Activated T-helper 9 cell treated with anti-CD3 and anti-CD28 coated beads, Interleukin-2, amount 50 U/mL, for 16 hours (primary cell): Measurements from ENCODE around the gene WWTR1.

Source experiments
- DNase-seq: peaks from one replicate; pipeline ENCODE4 v3.0.0-alpha.2; 2020; ENCODE audit warnings: low read depth

The WWTR1 gene

DNA sequence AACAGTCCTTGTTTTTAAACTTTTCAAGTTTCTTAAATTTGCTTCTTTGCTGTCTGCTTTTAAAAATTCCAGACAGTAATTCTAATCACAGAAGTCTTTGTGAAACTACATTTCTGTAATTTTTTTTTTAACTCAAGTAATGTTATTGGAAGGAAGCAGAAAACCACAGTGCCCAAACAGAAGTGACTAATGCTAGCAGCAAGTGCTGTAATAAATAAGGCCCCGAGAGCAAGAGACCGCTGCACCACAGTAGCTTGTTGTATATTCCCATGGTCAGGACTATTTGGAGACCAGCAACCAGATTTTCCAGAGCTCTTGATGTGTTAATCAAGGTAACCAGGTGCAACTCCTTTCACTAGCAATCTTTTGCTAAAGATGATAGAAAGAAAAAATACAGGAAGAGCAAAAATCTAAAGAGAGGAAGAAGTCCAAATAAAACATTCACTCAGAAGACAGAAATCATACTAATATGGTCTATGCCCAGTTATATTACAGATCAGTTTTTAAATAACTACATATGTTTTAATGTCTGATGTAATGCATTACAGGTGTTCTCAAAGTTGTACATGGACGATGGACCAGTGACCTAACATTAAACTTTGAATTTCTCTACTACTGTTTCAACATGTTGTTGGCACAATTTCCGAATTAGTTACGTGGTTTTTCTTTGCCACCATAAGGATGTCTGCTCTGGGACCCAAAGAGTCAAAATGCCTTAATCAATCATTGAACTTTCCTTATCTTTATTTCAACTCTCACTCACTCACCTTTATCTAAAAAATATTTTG, 36.4 kb downstream of the WWTR1 start:
- no peak for DNase-seq

DNA sequence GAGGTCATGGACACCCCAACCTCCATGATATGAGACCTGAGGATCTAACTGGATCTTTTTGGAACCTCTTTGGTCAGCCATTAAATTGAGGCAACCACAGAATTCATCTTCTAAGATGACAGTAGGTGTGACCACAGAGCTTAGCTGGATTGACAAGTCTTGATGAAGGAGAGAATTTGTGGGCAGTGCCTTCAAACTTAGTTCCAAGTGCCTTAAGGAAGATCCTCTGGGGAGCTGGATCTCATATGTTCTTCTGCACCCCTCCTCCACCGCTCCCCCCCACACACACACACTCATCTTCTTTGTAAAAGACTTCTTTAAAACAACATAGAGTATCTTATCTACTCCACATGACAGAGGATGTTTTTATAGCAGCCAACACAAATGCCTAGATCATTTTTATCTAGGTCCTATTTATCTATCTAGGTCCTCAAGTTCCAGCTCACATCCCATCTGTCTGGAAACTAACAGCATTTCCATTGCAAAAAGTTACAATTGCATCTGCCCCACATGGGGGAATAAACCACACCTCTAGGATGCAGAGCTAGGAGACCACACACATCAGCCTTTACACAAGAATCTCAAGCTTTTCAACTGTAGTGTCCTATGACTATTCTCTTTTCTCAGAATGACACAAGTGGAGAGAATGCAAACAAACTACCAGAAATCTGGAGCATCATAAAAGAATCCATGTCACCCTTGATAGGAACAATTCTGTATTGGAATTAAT, 37.4 kb downstream of the WWTR1 start:
- no peak for DNase-seq

DNA sequence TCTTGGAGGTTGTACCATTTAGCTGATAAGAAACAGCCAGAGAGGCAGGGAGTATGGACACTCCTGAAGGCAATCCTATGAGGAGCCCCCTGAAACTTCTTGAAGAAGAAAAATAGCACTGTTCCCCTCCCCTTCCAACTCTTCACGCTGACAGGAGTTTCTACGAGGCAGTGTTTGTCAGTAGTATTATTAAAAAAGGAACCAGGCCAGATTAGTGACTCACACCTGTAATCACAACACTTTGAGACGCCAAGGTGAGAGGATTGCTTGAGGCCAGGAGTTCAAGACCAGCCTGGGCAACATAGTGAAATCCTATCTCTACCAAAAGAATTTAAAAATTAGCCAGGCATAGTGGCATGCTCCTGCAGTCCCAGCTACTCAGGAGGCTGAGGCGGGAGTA, 38.7 kb downstream of the WWTR1 start:
- DNase-seq, result no peak

DNA sequence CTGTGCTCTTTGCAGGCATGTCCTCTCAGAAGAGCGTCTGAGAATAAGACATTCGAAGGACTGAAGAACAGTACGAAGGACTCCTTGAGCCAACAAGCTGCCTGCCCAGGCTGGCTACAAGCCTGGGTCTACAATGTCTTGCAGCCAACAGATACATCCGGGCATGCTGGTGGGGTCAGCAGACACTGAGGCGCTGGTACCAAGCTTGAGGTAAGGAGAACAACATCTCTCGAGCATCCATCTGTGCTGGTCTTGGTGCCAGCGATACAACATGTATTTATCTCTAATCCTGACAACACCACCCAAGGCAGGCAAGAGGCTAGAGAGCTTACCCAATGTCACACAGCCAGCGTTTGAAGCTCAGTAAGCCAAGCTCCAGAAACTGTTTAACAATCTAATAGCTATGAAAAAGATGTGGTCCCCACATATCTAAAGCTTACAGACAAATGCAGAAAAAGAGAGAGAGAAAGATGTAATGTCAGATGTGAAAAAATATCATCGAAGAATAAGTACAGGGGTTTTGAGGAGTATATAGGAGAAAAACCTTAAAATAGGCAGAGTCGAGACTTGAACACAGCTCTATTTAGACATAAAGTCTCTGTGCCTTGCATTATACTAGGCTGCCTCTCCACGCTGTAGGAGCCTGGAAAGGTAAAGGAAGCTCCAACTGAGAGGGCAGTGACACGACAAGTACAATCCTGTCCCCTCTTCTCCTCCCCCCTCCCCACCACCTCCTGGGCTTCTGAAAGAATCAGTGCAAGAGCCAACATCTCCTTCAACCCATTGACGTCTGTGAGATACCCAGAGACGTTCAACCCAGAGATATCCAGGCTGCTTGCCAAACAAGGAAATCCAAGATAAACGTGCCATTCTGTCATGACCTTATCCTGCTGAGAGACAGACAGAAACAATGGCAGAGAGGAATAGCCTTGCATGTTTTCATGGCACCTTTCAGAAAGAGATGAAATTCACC, 39.4 kb downstream of the WWTR1 start:
- no peak for DNase-seq

DNA sequence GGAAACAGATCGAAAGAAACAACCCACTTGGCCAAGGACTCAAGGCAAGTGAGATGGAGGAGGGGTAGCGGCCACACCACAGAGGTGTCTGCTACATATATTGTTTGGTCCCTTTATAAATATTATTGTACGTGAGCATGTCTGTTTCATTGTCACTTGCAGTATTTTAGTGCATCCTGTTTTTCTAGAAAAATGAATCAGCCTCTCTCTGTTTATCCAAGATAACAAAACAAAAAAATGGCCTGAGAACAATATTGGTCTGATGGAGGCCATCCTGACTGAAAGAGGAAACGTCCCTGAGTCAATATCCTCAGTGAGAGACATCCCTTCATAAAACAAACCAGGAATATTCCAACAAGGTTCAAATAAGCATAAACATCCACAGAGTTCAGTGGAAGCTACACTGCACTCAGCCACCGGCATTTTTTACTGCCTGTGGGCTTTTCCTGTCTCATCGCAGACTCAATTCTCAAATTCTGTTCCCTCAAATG, 42.0 kb downstream of the WWTR1 start:
- no peak for DNase-seq

- no peak for DNase-seq
Measured at GRCh38 chr3:149613988-149614387, 43.8 kb downstream of the WWTR1 start.

DNA sequence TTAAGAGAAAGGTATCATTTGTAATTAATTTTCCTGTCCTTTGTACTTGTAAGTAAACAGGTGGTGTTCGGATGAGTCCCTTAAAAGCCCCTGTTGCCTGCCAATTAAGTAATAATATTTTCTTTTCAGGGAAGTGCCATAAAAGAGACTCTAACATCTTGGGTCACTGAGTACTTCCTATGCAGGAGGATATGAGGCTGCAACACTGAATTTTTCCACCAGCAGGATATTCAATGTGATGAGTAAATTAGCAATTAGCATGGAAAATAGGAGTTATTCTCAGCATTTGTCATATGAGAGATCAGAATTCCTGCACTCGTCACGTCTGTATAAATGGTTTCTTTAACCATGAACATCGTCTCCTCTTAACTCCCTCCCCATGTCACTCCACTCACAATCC, 45.4 kb downstream of the WWTR1 start:
- DNase-seq, result no peak

DNA sequence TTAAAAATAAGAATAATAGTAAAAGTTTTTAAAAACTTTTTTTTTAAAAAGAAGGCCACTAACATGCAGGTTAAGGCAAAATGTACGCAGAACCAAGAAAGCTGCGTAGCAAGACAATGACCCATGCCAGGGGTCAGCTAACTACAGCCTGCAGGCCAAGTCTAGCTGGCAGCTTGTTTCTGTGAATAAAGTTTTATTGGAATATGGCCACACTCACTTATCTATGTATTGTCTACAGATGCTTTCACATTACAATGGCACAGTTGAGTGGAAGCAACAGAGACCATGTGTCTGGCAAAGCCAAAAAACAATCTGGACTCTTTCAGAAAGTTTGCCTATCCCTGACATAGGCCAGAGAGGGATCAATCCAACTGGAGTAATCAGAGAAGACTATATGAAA, 46.7 kb downstream of the WWTR1 start:
- no peak for DNase-seq

DNA sequence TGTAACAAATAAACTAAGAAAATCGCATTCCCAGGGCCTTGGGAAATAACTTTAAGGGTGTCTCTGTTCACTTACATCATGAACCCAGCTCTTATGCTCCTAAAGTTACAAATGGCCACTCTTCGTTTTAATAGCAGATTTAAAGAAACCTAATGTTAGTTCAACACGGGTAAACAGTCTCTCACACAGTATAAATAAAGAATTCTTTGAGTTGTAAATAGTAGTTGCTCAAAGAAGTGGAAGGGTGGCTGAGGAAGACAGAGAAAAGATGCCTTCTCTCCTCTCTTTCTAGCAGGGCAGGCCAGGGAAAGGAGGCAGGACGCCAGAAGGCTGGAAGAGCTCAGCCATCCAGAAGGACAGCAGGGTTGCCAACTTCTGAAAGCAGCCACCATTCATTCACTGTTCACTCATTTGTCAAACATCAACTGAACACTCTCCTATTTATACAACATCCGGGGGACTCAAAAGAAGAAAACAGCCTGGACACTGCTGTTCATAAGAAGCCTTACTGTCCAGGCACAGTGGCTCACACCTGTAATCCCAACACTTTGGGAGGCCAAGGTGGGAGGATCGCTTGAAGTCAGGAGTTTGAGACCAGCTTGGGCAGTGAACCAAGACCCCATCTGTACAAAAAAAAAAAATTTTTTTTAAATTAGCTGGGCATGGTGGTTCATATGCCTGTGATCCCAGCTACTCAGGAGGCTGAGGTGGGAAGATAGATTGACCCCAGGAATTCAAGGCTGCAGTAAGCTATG, 47.3 kb downstream of the WWTR1 start:
- DNase-seq, result no peak

DNA sequence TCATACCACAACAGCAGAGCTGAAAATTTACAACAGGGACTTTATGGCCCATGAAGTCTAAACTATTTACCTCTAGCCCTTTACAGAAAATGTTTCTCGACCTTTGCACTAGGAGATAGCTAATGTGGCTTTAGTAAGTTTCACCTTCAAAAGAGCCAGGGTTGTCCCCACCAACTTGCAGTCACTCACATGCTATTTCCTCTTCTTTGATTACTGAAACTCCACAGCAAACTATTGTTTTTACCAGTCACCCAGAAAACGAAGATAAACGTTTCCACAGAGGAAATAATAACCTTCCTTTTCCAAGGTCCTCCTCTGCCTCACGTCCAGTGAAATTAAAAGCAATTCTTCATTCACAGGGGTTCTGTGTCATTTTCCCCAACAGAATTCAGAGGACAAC, 48.2 kb downstream of the WWTR1 start:
- DNase-seq, result no peak

- no peak for DNase-seq
Measured at GRCh38 chr3:149608987-149609386, 48.8 kb downstream of the WWTR1 start.

DNA sequence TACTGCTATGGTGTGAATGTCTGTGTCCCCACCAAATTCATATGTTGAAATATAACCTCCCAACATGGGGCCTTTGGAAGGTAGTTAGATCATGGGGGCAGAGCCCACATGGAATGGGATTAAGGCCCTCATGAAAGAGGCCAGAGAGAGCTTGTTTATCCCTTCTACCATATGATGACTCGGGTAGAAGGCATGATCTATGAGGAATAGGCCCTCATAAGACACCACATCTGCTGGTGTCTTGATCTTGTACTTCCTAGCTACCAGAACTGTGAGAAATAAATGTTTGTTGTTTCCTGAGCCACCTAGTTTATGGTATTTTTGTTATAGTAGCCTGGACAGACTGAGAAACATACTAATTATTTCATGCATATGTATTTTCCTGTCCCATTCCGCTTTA, 51.9 kb downstream of the WWTR1 start:
- DNase-seq, result no peak

DNA sequence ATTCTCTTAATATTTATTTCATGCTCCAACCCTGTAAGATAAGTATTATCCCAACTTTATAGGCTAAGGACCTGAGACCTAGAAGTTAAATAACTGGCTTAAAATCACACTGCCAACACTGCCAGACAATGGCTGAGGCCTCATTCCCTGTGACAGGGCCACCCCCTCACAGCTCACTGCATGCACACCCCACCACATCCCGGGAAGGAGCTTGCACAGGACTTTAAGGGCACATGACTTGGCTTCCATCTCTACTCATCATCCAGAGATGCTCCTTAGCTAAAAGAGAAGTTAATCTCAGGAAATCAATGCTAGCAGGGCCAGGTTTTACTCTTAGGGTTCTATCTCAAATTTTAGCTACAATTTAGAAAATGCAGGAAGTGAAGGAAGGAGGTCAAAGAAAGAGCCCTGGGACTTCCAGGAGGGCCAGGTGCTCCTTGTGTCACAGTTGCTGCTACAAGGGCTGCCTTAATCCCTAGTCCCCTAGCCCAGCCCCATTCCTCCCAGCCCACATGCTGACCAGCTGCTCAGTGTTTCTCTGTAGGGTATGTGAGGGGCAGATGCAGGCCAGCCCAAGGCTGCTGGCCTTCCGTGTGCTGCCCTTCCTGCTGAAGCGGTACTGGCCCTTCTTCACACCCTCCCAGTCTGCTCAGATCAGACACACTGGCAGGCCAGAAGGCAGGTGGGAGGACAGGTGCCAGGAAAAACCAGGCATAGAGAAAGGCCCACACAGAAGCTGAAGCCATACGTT, 53.5 kb downstream of the WWTR1 start:
- DNase-seq, result no peak

DNA sequence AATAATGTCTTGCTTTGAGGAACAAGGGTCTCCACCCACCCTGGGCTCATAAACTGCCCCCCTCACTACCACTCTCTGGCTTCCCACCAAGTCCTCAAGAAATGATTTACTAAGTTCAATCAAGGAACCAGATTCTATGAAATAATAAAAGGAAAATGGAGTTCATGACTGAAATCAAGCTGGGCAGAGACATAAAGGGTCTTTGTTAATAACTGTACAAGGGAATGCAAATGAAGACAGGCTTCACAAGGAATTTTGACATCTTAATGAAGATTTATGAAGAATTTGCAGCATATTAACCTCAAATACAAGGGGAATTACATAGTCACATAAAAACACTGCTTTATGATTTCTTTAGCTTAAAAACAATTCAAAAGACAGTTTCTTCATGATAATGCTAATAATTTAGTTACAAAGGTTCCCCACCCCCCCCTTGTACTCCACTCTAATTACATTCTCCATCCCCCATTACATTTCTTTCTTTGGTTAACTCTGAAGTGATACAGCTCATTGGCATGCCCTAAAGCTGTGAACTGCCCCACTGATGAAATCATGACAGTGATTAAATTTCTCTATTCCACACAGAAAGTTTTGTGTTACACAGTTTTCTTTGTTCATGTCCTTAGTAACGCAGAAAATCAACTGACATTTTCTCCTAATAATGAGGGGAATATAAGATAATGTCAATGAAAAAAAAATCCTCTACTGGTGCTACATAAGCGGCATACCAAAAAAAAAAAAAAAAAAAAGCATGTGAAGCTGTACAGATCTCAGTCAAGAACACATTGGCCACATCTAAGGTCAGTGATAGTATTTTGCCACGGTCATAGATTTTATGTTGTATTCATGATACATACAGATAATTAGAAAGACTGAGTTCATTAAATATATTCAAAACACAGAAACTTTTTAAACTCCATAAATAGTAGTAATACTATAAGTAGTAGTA, 54.4 kb downstream of the WWTR1 start:
- DNase-seq, result no peak

- DNase-seq, result no peak
Measured at GRCh38 chr3:149600634-149601033, 57.2 kb downstream of the WWTR1 start.

- DNase-seq, result no peak
Measured at GRCh38 chr3:149599236-149599635, 58.6 kb downstream of the WWTR1 start.

DNA sequence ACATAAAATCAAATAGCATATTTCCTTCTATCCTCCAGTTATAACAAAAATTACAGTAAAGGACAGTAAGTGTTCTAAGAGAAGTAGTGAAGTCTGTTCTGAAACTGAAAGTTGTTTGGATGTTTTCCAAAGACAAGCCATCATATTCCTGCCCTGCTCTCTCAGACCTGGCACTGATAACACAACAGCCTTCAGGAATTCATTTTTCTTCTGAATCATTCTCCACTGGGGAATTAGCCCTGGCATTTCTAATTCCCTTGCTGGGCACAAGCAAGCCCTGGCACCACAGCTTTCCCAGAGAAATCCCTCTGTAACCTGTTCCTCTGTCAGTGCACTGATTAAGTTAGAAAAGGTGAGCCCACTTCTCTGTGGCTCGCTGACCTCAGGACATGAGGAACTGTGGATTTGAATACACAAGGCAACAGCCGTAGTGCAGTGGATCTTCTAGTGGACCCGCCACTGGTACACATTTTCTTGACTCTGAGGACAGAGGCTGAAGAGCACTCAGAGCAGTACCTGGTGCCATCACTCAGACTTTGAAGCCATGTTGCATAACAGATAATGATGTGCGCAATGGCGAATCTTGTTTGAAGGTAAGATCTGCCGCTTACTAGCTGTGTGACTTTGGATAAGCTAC, 61.6 kb downstream of the WWTR1 start:
- DNase-seq, result no peak

DNA sequence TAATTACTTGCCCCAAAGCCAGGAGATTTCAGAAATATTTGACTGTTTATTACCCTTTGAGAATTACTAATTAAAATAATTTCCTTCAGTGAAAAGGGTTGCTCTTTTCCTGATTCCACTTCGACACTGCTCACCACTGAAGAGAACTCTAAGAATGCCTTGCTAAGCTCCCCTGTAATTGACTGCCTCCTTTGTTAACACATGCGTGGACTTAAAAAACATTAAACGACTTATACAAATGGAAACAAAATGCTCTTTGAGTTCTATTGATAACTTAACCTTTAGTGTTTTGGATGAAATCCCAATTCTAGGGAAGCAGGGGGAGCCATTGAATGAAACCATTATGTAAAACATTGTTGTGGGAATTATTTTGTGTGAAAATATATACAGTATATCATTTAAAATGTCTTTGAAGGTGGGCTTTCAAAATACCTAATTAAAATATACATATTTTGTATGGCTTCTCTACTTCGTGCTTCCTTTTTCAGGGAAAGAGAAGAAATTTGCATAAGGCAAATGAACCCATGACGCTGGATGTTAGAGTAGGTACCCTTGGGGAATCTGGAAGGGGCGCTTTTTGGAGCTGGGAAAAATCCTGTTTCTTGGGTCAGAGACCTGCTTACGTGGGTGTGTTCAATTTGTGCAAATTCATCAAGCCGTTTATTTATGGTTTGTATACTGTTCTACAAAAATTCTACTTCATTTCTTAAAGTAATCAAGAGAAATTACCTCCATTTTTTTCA, 64.2 kb downstream of the WWTR1 start:
- no peak for DNase-seq
